HepG2 (cell line): Measurements from ENCODE around the gene WDR13.

ENCODE experiments used
- CBX1 ChIP-seq: IDR thresholded peaks from one replicate; pipeline ENCODE4 v1.6.1; 2016; ENCODE audit warnings: antibody characterized with exemption, low read depth
- CHD2 ChIP-seq: IDR thresholded peaks from 2 replicates; pipeline ENCODE4 v1.6.1; 2011; ENCODE audit warnings: low read depth, low read length, improper control_type of control experiment
- CTCF ChIP-seq: sonication (generic); formaldehyde crosslinking; IDR thresholded peaks from 2 replicates; pipeline ENCODE4 v1.5.0; 2020; ENCODE audit warnings: mild to moderate bottlenecking, missing genetic modification reagents, moderate library complexity
- FOXP1 ChIP-seq, 2 experiments: fragments of 450-650 bp in 1 of 2; IDR thresholded peaks; 2 replicates each; pipeline ENCODE4 v1.6.1; 2017 to 2018; ENCODE audit warnings: antibody characterized with exemption in 1 of 2
- FUBP1 ChIP-seq: sonication (generic); formaldehyde crosslinking; IDR thresholded peaks from 2 replicates; pipeline ENCODE4 v1.5.1; 2020; ENCODE audit warnings: missing genetic modification reagents, mild to moderate bottlenecking, borderline replicate concordance
- HNRNPUL1 ChIP-seq: fragments of 200-400 bp; formaldehyde crosslinking; IDR thresholded peaks from 2 replicates; pipeline ENCODE4 v1.6.1; 2017; ENCODE audit warnings: low read depth, mild to moderate bottlenecking, low read length, moderate library complexity
- KDM1A ChIP-seq: IDR thresholded peaks from 2 replicates; pipeline ENCODE4 v1.6.1; 2016; ENCODE audit warnings: missing compliant biosample characterization
- NFIC ChIP-seq: IDR thresholded peaks from 2 replicates; pipeline ENCODE4 v1.6.1; 2012; ENCODE audit warnings: mild to moderate bottlenecking, low read length, inconsistent platforms
- NR2C2 ChIP-seq: sonication (generic); formaldehyde crosslinking; IDR thresholded peaks from 2 replicates; pipeline ENCODE4 v1.4.0; 2020; ENCODE audit warnings: missing genetic modification reagents, mild to moderate bottlenecking, moderate library complexity, borderline replicate concordance
- POLR2A ChIP-seq, 2 experiments: IDR thresholded peaks; 2 replicates each; pipeline ENCODE4 v1.6.1; 2011; ENCODE audit warnings: low read depth in 2 of 2, low read length in 2 of 2, mild to moderate bottlenecking in 1 of 2, moderate library complexity in 1 of 2; ENCODE audit not compliant: insufficient read depth in 1 of 2
- RCOR2 ChIP-seq: IDR thresholded peaks from 2 replicates; pipeline ENCODE4 v1.6.1; 2016; ENCODE audit warnings: missing biosample characterization, missing genetic modification reagents
- ZBTB42 ChIP-seq: sonication (generic); formaldehyde crosslinking; IDR thresholded peaks from 2 replicates; pipeline ENCODE4 v1.5.0; 2020; ENCODE audit warnings: mild to moderate bottlenecking, missing genetic modification reagents

GRCh38 chrX:48560681-48561080 is 36.6 kb upstream of the WDR13 start:
- no peak for TF ChIP-seq CTCF (CRISPR knock-in tag)
- no peak for TF ChIP-seq KDM1A (CRISPR knock-in tag)
- TF ChIP-seq NFIC: no peak
- no peak for TF ChIP-seq NR2C2 (CRISPR knock-in tag)
- no peak for TF ChIP-seq ZBTB42 (CRISPR knock-in tag)
- no peak for TF ChIP-seq POLR2A (IDR thresholded peaks at IDR 0.05; ENCODE audit: insufficient read depth in 1 of 2, low read depth in 2 of 2, low read length in 2 of 2)
- no peak for TF ChIP-seq CBX1
- TF ChIP-seq CHD2: no peak
- TF ChIP-seq FOXP1 (IDR thresholded peaks at IDR 0.05): no peak
- TF ChIP-seq FOXP1 (CRISPR knock-in tag; IDR thresholded peaks at IDR 0.05): no peak
- TF ChIP-seq RCOR2 (CRISPR knock-in tag): no peak
- TF ChIP-seq FUBP1 (CRISPR knock-in tag): no peak
- TF ChIP-seq HNRNPUL1: no peak
